Right renal pelvis (tissue), 4 donors: ENCODE measurements around the gene FNDC5. TPM values are rescaled to one million over a fixed set of nuclear protein-coding genes. Genes with fewer than 3 reads are reported as not detected.
"Not testable (repeated sequence)": the region's sequence is repeated elsewhere in the genome, so short reads cannot be mapped to it uniquely, and the experiment has no call there.

Source experiments
- DNase-seq, 4 donors: peaks; one replicate each; pipeline ENCODE4 v3.0.0-alpha.2; 2013; ENCODE audit warnings: low read depth in 4 of 4, low spot score in 3 of 4, missing footprints in 1 of 4
- polyA plus RNA-seq, 4 donors: library from polyadenylated mRNA; unstranded; fragments of 120-200 nt; gene quantifications; one replicate each; pipeline ENCODE4 v1.2.1, GENCODE V29; 2013; ENCODE audit not compliant: insufficient read length in 4 of 4

FNDC5 gene
- polyA plus RNA-seq: 10 to 100 TPM; 45.3 to 60.8 (median 50.7) TPM

DNA sequence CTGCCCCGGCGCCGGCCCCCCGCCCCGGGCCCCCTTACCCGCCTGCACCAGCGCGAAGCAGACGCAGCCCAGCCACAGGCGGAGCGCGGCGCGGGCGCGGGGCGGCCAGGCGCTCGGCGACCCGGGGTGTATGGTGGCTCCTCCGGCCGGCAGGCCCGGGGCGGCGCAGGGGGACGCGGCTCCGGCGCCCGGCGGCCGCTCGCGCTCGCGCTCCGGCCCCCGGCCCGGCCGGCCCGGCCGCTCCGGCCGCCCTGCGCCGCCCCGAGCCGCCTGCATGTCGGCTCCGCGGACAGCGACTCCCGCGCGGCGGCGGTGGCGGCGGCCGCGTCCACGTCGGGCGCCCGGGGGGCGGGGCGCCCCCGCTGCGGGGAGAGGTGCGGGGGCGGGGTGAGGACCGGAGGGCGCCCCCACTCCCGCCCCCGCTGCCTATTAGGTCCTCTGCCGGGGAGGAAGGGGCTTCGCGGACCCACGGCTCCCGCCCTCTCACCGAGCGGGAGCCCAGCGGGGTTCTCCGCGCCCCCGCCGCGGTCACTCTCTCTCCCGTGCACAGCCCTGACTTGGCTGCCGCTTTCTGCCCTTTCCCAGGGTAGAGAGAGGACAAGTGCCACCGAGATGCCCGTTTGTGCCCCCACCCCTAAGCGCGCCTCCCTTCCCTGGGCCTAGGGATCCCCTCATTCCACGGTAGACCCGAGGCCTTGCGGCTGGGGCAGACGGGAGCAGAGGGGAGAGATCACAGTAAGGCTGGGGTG, at the start of gene FNDC5:
Gene FNDC5 (minus strand): TSS at position 298 of the 749 bp plus-strand sequence.
- DNase-seq: no peak

GRCh38 chr1:32919811-32920733, 49.4 kb upstream of the FNDC5 start:
- no peak for DNase-seq

GRCh38 chr1:32918179-32918578, 47.5 kb upstream of the FNDC5 start:
- DNase-seq: no peak

DNA sequence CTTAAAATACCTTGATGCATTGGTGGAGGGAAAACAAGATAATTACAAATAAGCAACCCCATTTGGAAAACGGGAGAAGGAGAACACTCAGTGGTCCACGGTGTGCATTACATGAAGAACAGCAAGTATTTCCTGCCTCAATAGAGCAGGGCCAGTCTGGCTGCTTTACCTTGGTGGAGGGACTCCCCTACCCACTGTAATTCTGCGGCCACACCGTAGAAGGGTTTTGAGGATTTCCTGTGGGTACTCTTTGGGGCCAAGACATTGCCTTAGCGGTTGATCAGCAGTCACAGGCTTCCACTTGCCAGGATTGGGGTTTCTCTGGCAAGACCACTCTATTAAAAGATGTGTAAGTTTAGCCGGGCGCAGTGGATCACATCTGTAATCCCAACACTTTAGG, 46.8 kb upstream of the FNDC5 start:
- no peak for DNase-seq

- DNase-seq: no peak
These were observed 45.3 kb upstream of the FNDC5 start for GRCh38 chr1:32915766-32916706.

DNA sequence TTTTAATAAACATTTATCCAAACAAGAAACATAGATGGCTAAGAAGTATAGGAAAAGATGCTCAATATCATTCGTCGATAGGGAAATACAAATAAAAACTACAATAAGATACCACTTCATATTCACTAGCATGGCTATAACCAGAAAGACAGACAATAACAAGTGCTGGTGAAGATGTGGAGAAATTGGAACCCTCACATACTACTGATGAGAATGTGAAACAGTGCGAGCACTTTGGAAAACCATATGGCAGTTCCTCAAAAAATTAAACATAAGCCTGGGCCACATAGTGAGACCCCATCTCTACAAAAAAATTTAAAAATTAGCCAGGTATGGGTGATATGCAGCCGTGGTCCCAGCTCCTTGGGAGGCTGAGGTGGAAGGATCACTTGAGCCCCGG, 39.6 kb upstream of the FNDC5 start:
- DNase-seq: no peak

DNA sequence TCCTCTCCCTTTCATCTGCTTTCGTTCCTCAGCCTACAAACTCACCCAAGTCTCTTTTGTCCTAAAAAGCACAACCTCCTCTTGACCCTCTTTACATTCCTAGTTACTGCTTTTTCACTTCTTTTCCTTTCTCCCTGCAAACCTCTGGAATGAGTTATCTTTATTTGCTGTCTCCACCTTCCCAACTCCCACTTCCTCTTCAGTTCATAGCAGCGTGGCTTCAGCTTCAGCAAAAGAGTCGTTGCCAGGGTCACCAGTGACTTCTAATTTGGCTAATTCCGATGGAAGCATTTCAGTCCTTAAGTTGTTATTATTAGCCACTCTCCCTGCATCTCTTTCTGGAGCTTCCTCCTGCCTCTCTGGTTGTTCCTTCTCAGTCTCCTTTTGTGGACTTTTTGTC, 36.7 kb upstream of the FNDC5 start:
- DNase-seq: no peak

DNA sequence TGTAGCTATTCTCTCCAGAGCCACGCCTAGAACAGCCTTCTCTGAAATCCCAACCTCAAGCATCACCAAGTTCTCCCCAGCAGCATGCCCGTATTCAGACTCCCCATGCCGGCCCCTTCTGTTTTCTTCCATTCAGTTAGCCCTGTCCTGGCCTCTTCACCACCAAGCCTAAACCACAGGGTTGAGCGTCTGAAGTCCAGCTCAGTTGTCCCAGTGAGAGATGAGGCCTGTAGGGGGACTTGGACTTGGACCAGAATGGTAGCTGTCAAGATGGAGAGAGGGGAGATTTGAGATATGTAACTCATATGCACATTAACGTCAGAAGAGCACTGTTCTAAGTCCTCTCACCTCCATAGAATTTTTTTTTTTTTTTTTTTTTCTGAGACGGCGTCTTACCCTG, 35.9 kb upstream of the FNDC5 start:
- DNase-seq: no peak

GRCh38 chr1:32905588-32905987, 34.9 kb upstream of the FNDC5 start:
- not testable (repeated sequence) for DNase-seq

- DNase-seq: no peak
These were observed 34.1 kb upstream of the FNDC5 start for GRCh38 chr1:32904797-32905196.

GRCh38 chr1:32903991-32904785, 33.5 kb upstream of the FNDC5 start:
- no peak for DNase-seq

GRCh38 chr1:32902535-32902920, 31.8 kb upstream of the FNDC5 start:
- no peak for DNase-seq

DNA sequence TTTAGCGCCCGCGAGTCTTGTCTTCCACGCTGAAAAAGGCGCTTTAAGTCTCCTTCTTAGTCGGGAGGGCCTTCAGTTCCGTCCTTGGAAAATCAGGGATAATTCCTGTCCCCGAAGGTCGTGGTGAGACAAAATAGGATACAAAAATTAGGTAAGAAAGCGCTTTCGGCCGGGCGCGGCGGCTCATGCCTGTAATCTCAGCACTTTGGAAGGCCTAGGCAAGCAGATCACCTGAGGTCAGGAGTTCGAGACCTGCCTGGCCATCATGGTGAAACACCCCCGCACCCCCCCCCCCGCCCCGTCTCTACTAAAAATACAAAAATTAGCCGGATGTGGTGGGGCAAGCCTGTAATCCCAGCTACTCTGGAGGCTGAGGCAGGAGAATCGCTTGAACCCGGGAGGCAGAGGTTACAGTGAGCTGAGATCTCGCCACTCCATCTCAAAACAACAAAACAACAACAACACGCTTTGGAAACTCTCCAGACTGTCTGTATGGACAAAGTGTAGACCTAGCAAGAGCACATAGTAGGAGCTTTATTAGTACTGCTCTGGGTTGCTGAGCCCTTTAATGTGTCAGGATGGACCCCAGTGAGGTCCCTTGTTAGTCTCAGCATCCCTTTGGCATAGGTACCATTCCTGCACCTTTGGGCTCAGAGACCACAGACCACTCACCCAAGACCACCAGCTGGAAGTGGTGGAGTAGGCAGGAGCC, 31.3 kb upstream of the FNDC5 start:
- DNase-seq: no peak

DNA sequence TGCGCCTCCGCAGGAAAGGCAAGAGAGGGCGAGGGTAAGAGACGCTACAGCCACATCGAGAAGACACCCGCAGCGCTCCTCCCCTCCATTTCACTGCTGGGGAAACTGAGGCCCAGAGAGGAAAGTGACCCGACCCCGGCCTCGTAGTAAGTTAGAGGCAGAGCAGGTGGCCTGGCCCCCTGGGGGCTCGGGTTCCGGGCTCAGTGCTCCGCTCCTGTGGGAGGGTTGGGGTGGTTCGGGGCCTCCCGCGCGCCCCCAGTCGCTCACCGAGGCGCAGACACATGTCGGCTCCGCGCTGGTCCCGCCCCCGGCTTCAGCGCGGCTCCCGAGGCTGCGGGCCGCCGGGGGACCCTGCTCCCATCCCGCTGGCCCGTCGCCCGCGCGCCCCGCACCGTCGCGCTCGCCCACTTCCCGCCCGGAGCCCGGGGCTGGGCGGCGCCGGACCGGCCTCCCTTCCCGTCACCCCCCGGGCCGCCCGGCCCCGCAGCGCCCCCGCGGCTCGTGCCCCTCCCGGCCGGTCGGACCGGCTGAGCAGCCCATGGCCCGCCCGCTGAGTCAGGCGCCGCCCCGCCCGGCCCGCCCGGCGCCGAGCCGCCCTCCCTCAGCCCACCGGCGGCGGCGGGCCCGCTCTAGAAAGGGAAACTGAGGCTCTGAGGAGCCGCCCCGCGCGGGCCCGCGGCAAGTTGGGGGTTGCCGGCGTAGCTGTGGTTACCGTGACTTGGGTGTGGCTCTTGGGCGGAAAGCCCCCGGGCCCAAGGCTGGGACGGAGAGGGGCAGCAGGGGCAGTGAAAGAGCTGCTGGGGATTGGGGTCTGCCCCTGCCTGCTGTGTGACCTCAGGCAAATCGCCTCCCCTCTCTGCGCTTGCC, 30.5 kb upstream of the FNDC5 start, which contains the start of gene TMEM54:
Gene TMEM54 (minus strand): TSS at position 434 of the 867 bp plus-strand sequence. CDS start 151 bp downstream, at position 283.
- DNase-seq: no peak

DNA sequence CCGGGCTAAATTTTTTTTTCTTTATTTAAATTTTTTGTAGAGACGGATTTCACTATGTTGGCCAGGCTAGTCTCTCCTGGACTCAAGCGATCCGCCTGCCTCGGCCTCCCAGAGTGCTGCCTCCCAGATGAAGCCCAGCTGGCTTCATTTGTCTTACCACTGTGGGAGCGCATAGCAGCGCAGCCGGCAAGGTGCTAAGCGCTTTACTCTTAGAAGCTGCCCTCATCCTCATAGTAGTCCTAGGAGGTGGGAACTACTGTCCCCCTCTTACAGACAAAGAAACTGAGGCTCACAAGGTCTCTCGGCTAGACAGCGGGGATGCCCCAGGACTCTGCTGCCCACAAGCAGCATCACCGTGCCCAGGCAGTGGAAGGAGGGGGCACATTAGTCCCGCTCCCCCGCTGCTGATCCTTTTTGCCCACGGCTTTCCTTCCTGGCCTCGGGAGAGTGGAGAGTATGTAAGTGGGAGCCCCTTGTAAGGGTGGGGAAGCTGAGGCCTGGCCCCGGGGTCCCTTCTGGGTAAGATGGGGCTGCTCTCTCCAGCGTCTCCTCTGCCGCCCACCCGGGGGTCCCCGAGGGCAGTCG, 29.8 kb upstream of the FNDC5 start:
- DNase-seq: no peak

DNA sequence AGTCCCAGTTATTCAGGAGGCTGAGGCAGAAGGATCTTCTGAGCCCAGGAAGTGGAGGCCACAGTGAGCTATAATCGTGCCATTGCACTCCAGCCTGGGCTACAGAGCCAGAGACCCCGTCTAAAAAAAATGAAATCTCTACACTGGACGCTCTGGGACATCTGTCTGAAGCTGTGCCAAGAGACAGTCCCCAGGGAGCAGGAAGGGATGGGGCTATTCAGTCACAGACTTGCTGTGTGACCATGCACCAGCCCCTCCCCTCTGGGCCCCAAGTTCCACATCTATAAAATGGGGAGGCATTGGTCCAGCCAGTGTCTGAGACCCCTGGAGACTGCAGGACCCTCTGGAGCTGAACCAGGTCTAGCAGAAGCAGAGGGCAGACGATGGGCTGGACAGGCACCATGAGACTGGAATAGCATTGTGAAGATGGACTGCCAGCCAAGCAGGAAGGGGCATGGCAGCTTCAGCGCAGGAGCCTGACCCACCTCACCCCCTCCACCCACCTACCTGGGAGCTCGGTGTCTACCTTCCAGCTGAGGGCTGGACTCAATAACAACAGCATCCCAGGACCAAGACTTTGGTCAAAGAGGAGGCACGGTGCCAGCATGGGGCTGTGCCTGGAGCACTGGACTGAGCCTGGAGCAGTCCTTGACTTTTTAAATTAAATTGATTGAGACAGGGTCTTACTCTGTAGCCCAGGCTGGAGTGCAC, 29.0 kb upstream of the FNDC5 start:
- no peak for DNase-seq

- no peak for DNase-seq
These were observed 28.2 kb upstream of the FNDC5 start for GRCh38 chr1:32898958-32899357.
